CD14-positive monocyte (primary cell): Measurements from ENCODE around the gene ABCF3. TPM values are rescaled to one million over a fixed set of nuclear protein-coding genes. Genes with fewer than 3 reads are reported as not detected.

Experiments used
- DNase-seq, 3 donors: peaks; one replicate each; pipeline ENCODE4 v3.0.0-alpha.2; 2011 to 2022
- H2AFZ ChIP-seq: 2 replicates; pipeline ENCODE4 v1.6.0; 2012; ENCODE audit warnings: mild to moderate bottlenecking, low read depth, low read length, inconsistent platforms; ENCODE audit not compliant: insufficient read depth, poor library complexity, severe bottlenecking
- H3K27ac ChIP-seq, 2 donors: 1 replicate in 1 of 2; 2 replicates in 1 of 2; pipeline ENCODE4 v1.5.1; 2012 to 2013; ENCODE audit warnings: low read length in 2 of 2, control low read depth in 1 of 2, inconsistent platforms in 1 of 2, low read depth in 1 of 2, mild to moderate bottlenecking in 1 of 2
- H3K27me3 ChIP-seq, 2 donors: one replicate each; pipeline versions ENCODE4 v1.6.0 to v1.6.1; 2011 to 2013; ENCODE audit warnings: low read length in 2 of 2; ENCODE audit not compliant: control insufficient read depth in 2 of 2, insufficient read depth in 2 of 2
- H3K36me3 ChIP-seq, 2 donors: replicated peaks in 1 of 2; 1 replicate in 1 of 2; 2 replicates in 1 of 2; pipeline versions ENCODE4 v1.5.1 to v1.6.1; 2012 to 2013; ENCODE audit warnings: low read length in 2 of 2, control low read depth in 1 of 2, inconsistent platforms in 1 of 2, mild to moderate bottlenecking in 1 of 2; ENCODE audit not compliant: insufficient read depth in 2 of 2, control insufficient read depth in 1 of 2
- H3K4me1 ChIP-seq, 2 donors: 1 replicate in 1 of 2; 2 replicates in 1 of 2; pipeline versions ENCODE4 v1.5.1 to v1.6.1; 2012 to 2013; ENCODE audit warnings: low read length in 2 of 2, control low read depth in 1 of 2, inconsistent platforms in 1 of 2, mild to moderate bottlenecking in 1 of 2, moderate library complexity in 1 of 2; ENCODE audit not compliant: insufficient read depth in 2 of 2, control insufficient read depth in 1 of 2
- H3K4me2 ChIP-seq: replicated peaks from 2 replicates; pipeline ENCODE3; 2012; ENCODE audit warnings: low read length, moderate library complexity, mild to moderate bottlenecking; ENCODE audit not compliant: poor library complexity, severe bottlenecking; ENCODE audit errors: extremely low read depth
- H3K4me3 ChIP-seq, 3 experiments: fragments of 200-600 bp in 1 of 3; sonication (generic) in 1 of 3; replicated peaks in 1 of 3; 1 replicate in 2 of 3; 2 replicates in 1 of 3; pipeline ENCODE4 v1.5.1; 2011 to 2013; ENCODE audit warnings: low read length in 3 of 3, mild to moderate bottlenecking in 3 of 3, control low read depth in 2 of 3, low read depth in 2 of 3, inconsistent platforms in 1 of 3, moderate library complexity in 1 of 3
- H3K79me2 ChIP-seq: 2 replicates; pipeline ENCODE4 v1.6.0; 2012; ENCODE audit warnings: mild to moderate bottlenecking, control low read depth, inconsistent platforms, low read length, moderate library complexity; ENCODE audit not compliant: insufficient read depth
- H3K9ac ChIP-seq: 2 replicates; pipeline ENCODE4 v1.6.0; 2017; ENCODE audit warnings: low read length, mild to moderate bottlenecking; ENCODE audit not compliant: insufficient read depth, poor library complexity, severe bottlenecking
- H3K9me3 ChIP-seq, 2 donors: replicated peaks in 1 of 2; 1 replicate in 1 of 2; 2 replicates in 1 of 2; pipeline versions ENCODE4 v1.5.1 to v1.6.1; 2012 to 2013; ENCODE audit warnings: low read length in 2 of 2, control low read depth in 1 of 2; ENCODE audit not compliant: control insufficient read depth in 1 of 2, insufficient read depth in 1 of 2
- H4K20me1 ChIP-seq: 2 replicates; pipeline ENCODE4 v1.6.0; 2012; ENCODE audit warnings: mild to moderate bottlenecking, low read length, control low read depth, moderate library complexity; ENCODE audit not compliant: insufficient read depth
- H3K27ac Mint-ChIP-seq, 7 donors: one replicate each; pipeline ENCODE4 v1.8.0; 2020; ENCODE audit warnings: mild to moderate bottlenecking in 7 of 7, mixed read lengths in 7 of 7, moderate library complexity in 6 of 7, inconsistent platforms in 2 of 7
- H3K27me3 Mint-ChIP-seq, 3 donors: one replicate each; pipeline ENCODE4 v1.8.0; 2021 to 2022; ENCODE audit warnings: low read depth in 3 of 3, mild to moderate bottlenecking in 3 of 3, mixed read lengths in 3 of 3, moderate library complexity in 3 of 3, inconsistent platforms in 1 of 3
- H3K36me3 Mint-ChIP-seq, 2 donors: one replicate each; pipeline ENCODE4 v1.8.0; 2020; ENCODE audit warnings: mixed read lengths in 2 of 2, inconsistent platforms in 1 of 2, mild to moderate bottlenecking in 1 of 2
- H3K4me1 Mint-ChIP-seq: one replicate; pipeline ENCODE4 v1.8.0; 2020; ENCODE audit warnings: mild to moderate bottlenecking, mixed read lengths
- H3K4me3 Mint-ChIP-seq, 2 donors: one replicate each; pipeline ENCODE4 v1.8.0; 2020; ENCODE audit warnings: mild to moderate bottlenecking in 2 of 2, mixed read lengths in 2 of 2, moderate library complexity in 1 of 2
- H3K9me3 Mint-ChIP-seq, 7 donors: one replicate each; pipeline ENCODE4 v1.8.0; 2020 to 2022; ENCODE audit warnings: mixed read lengths in 7 of 7, mild to moderate bottlenecking in 6 of 7, moderate library complexity in 6 of 7, inconsistent platforms in 2 of 7
- CTCF ChIP-seq: fragments of 200-600 bp; IDR thresholded peaks from one replicate; pipeline ENCODE4 v1.8.0; 2022; ENCODE audit warnings: antibody characterized with exemption, mild to moderate bottlenecking
- WGBS: methylation state at CpG from one replicate; pipeline ENCODE4 v1.1.5; 2013; ENCODE audit warnings: missing lambda C conversion rate; ENCODE audit not compliant: insufficient coverage; 5-methylcytosine and 5-hydroxymethylcytosine counted together
- intact Hi-C, 2 donors: fragments of 100-400 bp; cut with micrococcal nuclease; formaldehyde crosslinking; loops; one replicate each; pipeline versions ENCODE4 v1.15.0 to v1.15.1; 2023
- polyA plus RNA-seq, 3 donors: library from polyadenylated mRNA; depleted of rRNA in 1 of 3; unstranded in 2 of 3; stranded (reverse) in 1 of 3; fragments of 300-500 nt in 2 of 3; fragments of >200 nt in 1 of 3; fragmentation: Illumina TruSeq in 2 of 3; gene quantifications; 1 replicate in 2 of 3; 2 replicates in 1 of 3; pipeline ENCODE4 v1.2.3, GENCODE V29; 2012 to 2021

ABCF3 gene
- polyA plus RNA-seq, 3 donors, result 13.5 to 74.8 (median 13.9) TPM

- no peak for DNase-seq
- Mint-ChIP-seq H3K4me1 (peaks cover 34% of the 10 kb centered on the region), H3K27me3 (peaks cover 0 to 3% (median 3%) of the 10 kb centered on the region in 3 donors), H3K4me3 (no peak overlapping the region), H3K9me3 (no peaks in the 10 kb centered on the region), H3K36me3 (peaks cover 39 to 52% of the 10 kb centered on the region in 2 donors), H3K27ac (peak overlapping the region in 1 of 7 donors; percentile 72)
- no peak for TF ChIP-seq CTCF
- intact Hi-C loops, result loop anchor here (5.0 kb wide), 2 partner anchors 41 to 124 kb away; partner anchors contain the start of gene PSMD2 (in 1 of the 2)
- H3K9ac ChIP-seq, result no peak overlapping the region
- H3K4me1 ChIP-seq, result peaks cover 27 to 33% of the 10 kb centered on the region in 2 donors
- H3K27ac ChIP-seq, result no peak overlapping the region
- H3K79me2 ChIP-seq, result peaks cover 37% of the 10 kb centered on the region
- H2AFZ ChIP-seq, result no peak overlapping the region
- no peak overlapping the region for H3K4me3 ChIP-seq
- H3K4me2 ChIP-seq, result no peak overlapping the region
- peaks cover 48 to 60% of the 10 kb centered on the region in 2 donors for H3K36me3 ChIP-seq
- peaks cover 26% of the 10 kb centered on the region for H4K20me1 ChIP-seq
- H3K27me3 ChIP-seq, result no peaks in the 10 kb centered on the region
- H3K9me3 ChIP-seq, result no peaks in the 10 kb centered on the region
- WGBS, result no CpG with 5 or more reads among the region's 2 CpGs
Measured at GRCh38 chr3:184173374-184173722, 12.7 kb upstream of the ABCF3 start.

DNA sequence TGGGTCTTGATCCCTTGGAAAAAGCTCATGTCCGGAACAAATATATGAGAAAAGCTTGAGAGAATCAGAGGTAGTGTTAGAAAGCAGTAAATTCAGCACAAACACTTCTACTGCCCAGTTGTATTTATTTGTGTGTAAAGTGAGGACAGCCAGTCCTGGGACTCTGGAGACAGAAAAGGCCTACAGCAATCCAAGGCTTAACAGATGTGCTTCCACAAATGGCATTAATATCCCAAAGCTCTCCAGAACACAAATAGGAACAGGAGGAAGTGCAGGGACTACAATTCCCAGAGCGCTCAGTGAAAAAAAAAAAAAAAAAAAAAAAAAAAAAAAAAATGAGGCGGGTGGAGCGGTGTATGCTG, 11.7 kb upstream of the ABCF3 start:
- H3K79me2 ChIP-seq, result peaks cover 46% of the 10 kb centered on the region
- intact Hi-C loops, result loop anchor here (1.0 to 5.0 kb wide), 6 partner anchors 11 to 127 kb away; partner anchors contain the start of genes ABCF3 (in 1 of the 2), ALG3 (in 1 of the 2), EEF1AKMT4 (in 1 of the 2) and PSMD2 (in 1 of the 2)

More for the DNA sequence above, 11.7 kb upstream of the ABCF3 start:
- H3K27me3 Mint-ChIP-seq, result peaks cover 0 to 3% (median 3%) of the 10 kb centered on the region in 3 donors
- Histone ChIP-seq H2AFZ (no peak overlapping the region), H3K9ac (no peak overlapping the region), H3K27me3 (no peaks in the 10 kb centered on the region), H3K4me3 (no peak overlapping the region), H3K4me2 (no peak overlapping the region), H3K4me1 (peaks cover 27 to 33% of the 10 kb centered on the region in 2 donors), H3K27ac (no peak overlapping the region), H3K9me3 (no peaks in the 10 kb centered on the region), H3K36me3 (peaks cover 48 to 60% of the 10 kb centered on the region in 2 donors), H4K20me1 (peaks cover 35% of the 10 kb centered on the region)
- H3K27ac Mint-ChIP-seq, result peak overlapping the region in 3 of 7 donors; percentile 30 to 80 (median 41)
- peaks cover 41 to 50% of the 10 kb centered on the region in 2 donors for H3K36me3 Mint-ChIP-seq
- no peaks in the 10 kb centered on the region for H3K9me3 Mint-ChIP-seq
- WGBS, result no CpG with 5 or more reads among the region's 4 CpGs
- H3K4me3 Mint-ChIP-seq, result peak overlapping the region in 1 of 2 donors; percentile 94
- peaks cover 34% of the 10 kb centered on the region for H3K4me1 Mint-ChIP-seq
- TF ChIP-seq CTCF, result no peak
- DNase-seq, result no peak
